ENCODE results near the gene SZT2.

DNA sequence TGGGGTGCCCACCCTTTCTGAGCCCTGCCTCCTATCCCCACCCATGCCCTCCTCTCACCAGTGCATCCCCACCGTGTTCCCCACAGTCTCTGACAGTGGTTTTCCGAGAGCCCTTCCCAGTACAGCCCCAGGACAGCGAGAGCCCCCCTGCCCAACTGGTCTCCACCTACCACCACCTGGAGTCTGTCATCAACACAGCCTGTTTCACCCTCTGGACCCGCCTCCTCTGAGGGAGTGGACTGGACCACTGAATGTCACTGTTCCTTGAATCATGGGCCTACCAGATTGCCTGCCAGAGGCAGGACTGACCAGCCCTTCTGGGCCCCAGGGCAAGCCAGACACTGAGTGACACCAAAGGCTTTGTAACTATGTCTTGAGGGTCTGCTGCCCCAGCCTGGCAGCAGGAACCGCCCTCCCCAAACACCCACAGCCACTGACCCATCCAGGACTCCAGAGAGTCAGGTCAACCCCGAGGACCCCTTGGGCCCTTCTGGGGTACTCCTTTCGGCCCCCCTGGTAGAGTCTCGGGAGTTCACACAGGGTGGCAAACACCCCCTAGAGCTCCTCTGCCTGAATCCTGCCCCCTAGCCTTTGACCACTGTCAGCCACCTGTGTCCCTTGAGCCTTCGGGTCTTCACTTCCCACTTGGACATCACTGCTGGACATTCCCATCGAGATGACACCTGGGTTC is 60.7 kb downstream of the SZT2 start:
- TF ChIP-seq CTCF (IDR thresholded peaks at IDR 0.05), result no peak
- TF ChIP-seq EP300 (IDR thresholded peaks at IDR 0.05), result no peak
- TF ChIP-seq POLR2A (IDR thresholded peaks at IDR 0.05), result no peak

Measured in tibial nerve (tissue), 4 donors.